ENCODE results near the gene NR4A3.

The NR4A3 gene

GRCh38 chr9:99819123-99819855 is 2.4 kb upstream of the NR4A3 start:
- TF ChIP-seq POU6F1 (CRISPR knock-in tag; IDR thresholded peaks at IDR 0.05; ENCODE audit: borderline replicate concordance, low read depth) (peak; percentile 77; the same call in 1 of the 2 replicates), TOX (CRISPR knock-in tag; IDR thresholded peaks at IDR 0.05; ENCODE audit: borderline replicate concordance) (no peak), RARB (CRISPR knock-in tag; IDR thresholded peaks at IDR 0.05) (no peak), OSR1 (CRISPR knock-in tag; IDR thresholded peaks at IDR 0.05) (no peak), TCF4 (CRISPR knock-in tag; IDR thresholded peaks at IDR 0.05; ENCODE audit: borderline replicate concordance) (no peak; the same call in 1 of the 2 replicates), SNAI2 (CRISPR knock-in tag; IDR thresholded peaks at IDR 0.05) (no peak), ISL1 (CRISPR knock-in tag; IDR thresholded peaks at IDR 0.05) (no peak), ZNF70 (CRISPR knock-in tag; IDR thresholded peaks at IDR 0.05) (peak; percentile 8; the same call in 1 of the 2 replicates), BACH2 (CRISPR knock-in tag; IDR thresholded peaks at IDR 0.05; ENCODE audit: borderline replicate concordance) (no peak), ZC3H10 (CRISPR knock-in tag; IDR thresholded peaks at IDR 0.05) (no peak), ZNF8 (CRISPR knock-in tag; IDR thresholded peaks at IDR 0.05) (no peak), GLIS3 (CRISPR knock-in tag; IDR thresholded peaks at IDR 0.05) (peak; percentile 66; the same call in 1 of the 2 replicates), CREB5 (CRISPR knock-in tag; IDR thresholded peaks at IDR 0.05; ENCODE audit: low read depth) (no peak), ARNTL (CRISPR knock-in tag; IDR thresholded peaks at IDR 0.05; ENCODE audit: borderline replicate concordance, low read depth) (no peak), ESRRG (CRISPR knock-in tag; IDR thresholded peaks at IDR 0.05) (peak; percentile 82), CSRNP3 (CRISPR knock-in tag; IDR thresholded peaks at IDR 0.05) (no peak; the same call in 1 of the 2 replicates), PATZ1 (CRISPR knock-in tag; IDR thresholded peaks at IDR 0.05; ENCODE audit: borderline replicate concordance) (peak; percentile 81), ZNF565 (CRISPR knock-in tag; conservative IDR thresholded peaks at IDR 0.05; ENCODE audit: low read depth) (0 out of 2 replicates have a peak, but pooled peaks have one; percentile 5), CSDC2 (CRISPR knock-in tag; IDR thresholded peaks at IDR 0.05) (no peak), ZFP30 (CRISPR knock-in tag; IDR thresholded peaks at IDR 0.05) (no peak), ZFP3 (CRISPR knock-in tag; IDR thresholded peaks at IDR 0.05) (peak; percentile 51; the same call in 1 of the 2 replicates), PPARA (CRISPR knock-in tag; IDR thresholded peaks at IDR 0.05; ENCODE audit: borderline replicate concordance) (no peak)
- TF ChIP-seq, protein P1, sequence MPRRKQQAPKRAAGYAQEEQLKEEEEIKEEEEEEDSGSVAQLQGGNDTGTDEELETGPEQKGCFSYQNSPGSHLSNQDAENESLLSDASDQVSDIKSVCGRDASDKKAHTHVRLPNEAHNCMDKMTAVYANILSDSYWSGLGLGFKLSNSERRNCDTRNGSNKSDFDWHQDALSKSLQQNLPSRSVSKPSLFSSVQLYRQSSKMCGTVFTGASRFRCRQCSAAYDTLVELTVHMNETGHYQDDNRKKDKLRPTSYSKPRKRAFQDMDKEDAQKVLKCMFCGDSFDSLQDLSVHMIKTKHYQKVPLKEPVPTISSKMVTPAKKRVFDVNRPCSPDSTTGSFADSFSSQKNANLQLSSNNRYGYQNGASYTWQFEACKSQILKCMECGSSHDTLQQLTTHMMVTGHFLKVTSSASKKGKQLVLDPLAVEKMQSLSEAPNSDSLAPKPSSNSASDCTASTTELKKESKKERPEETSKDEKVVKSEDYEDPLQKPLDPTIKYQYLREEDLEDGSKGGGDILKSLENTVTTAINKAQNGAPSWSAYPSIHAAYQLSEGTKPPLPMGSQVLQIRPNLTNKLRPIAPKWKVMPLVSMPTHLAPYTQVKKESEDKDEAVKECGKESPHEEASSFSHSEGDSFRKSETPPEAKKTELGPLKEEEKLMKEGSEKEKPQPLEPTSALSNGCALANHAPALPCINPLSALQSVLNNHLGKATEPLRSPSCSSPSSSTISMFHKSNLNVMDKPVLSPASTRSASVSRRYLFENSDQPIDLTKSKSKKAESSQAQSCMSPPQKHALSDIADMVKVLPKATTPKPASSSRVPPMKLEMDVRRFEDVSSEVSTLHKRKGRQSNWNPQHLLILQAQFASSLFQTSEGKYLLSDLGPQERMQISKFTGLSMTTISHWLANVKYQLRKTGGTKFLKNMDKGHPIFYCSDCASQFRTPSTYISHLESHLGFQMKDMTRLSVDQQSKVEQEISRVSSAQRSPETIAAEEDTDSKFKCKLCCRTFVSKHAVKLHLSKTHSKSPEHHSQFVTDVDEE (CRISPR knock-in tag; IDR thresholded peaks at IDR 0.05): peak; percentile 40; the same call in 1 of the 2 replicates
- peak; percentile 48 for ATAC-seq

Data from SK-N-SH treated with all-trans-retinoic acid at 6 μM for 48 hours (cell line).